Stimulated activated CD4-positive, alpha-beta T cell treated with anti-CD3 and anti-CD28 coated beads, TNF-alpha, amount 100 ng/mL, for 1 hour (primary cell): Measurements from ENCODE around the gene ACTMAP.
A peak's percentile ranks its signal among the peaks of the same experiment; 100 is the strongest.

Source experiments
- DNase-seq, 3 donors: peaks; one replicate each; pipeline ENCODE4 v3.0.0-alpha.2; 2020; ENCODE audit warnings: low read depth in 3 of 3, low spot score in 1 of 3

The ACTMAP gene

GRCh38 chr19:40721936-40722661 lies 28.2 kb downstream of the ACTMAP start:
- no peak for DNase-seq

- DNase-seq, result no peak
Measured at GRCh38 chr19:40721140-40721486, 29.2 kb downstream of the ACTMAP start.

GRCh38 chr19:40719414-40719894 lies 30.8 kb downstream of the ACTMAP start:
- no peak for DNase-seq

- DNase-seq, result no peak
Measured at GRCh38 chr19:40718774-40719391, 31.4 kb downstream of the ACTMAP start.

GRCh38 chr19:40717880-40718773 lies 32.1 kb downstream of the ACTMAP start:
- DNase-seq, result no peak

- no peak for DNase-seq
Measured at GRCh38 chr19:40717325-40717879, 32.9 kb downstream of the ACTMAP start.

- DNase-seq, result peak; percentile 98 to 100 (median 99)
Measured at GRCh38 chr19:40716482-40717324, 33.6 kb downstream of the ACTMAP start, which contains the start of the genes COQ8B and ITPKC. COQ8B (minus strand) TSS chr19:40716886; CDS start chr19:40714632, 2,254 bp downstream. ITPKC (plus strand) TSS chr19:40717112; CDS start chr19:40717136, 24 bp downstream.

- peak; percentile 48 to 49 (median 48) for DNase-seq
Measured at GRCh38 chr19:40716031-40716481, 34.2 kb downstream of the ACTMAP start.

- DNase-seq, result peak; percentile 77 to 89 (median 83)
Measured at GRCh38 chr19:40714441-40715299, 35.6 kb downstream of the ACTMAP start.

- DNase-seq, result no peak
Measured at GRCh38 chr19:40713939-40714338, 36.3 kb downstream of the ACTMAP start.

- DNase-seq, result no peak
Measured at GRCh38 chr19:40709817-40710216, 40.5 kb downstream of the ACTMAP start.

- no peak for DNase-seq
Measured at GRCh38 chr19:40707615-40708014, 42.7 kb downstream of the ACTMAP start.

GRCh38 chr19:40705950-40706619 lies 44.2 kb downstream of the ACTMAP start:
- DNase-seq, result no peak

GRCh38 chr19:40705362-40705651 lies 45.0 kb downstream of the ACTMAP start:
- DNase-seq, result no peak

GRCh38 chr19:40704491-40705361 lies 45.6 kb downstream of the ACTMAP start:
- no peak for DNase-seq

- no peak for DNase-seq
Measured at GRCh38 chr19:40703029-40703755, 47.1 kb downstream of the ACTMAP start.

GRCh38 chr19:40702337-40703012 lies 47.8 kb downstream of the ACTMAP start:
- DNase-seq, result no peak
